CD4-positive, alpha-beta T cell (primary cell): ENCODE results near the gene PRKAG1. TPM values are rescaled to one million over a fixed set of nuclear protein-coding genes. Genes with fewer than 3 reads are reported as not detected.

Experiments
- ATAC-seq: fragments of 200-7000 bp; cut with Tn5 transposase; one replicate; pipeline ENCODE4 v1.10.0; 2022; ENCODE audit warnings: mild to moderate bottlenecking; ENCODE audit not compliant: poor library complexity
- CTCF ChIA-PET: fragments of 350-600 bp; sonication (Branson Sonifier 250); formaldehyde crosslinking; loops from one replicate; lab custom pipeline; 2021; ENCODE audit warnings: antibody characterized with exemption, inconsistent platforms; lab: Charles Lee
- POLR2A ChIA-PET: fragments of 350-600 bp; sonication (Branson Sonifier 250); formaldehyde crosslinking; loops from one replicate; lab custom pipeline; 2021; ENCODE audit warnings: antibody characterized with exemption, inconsistent platforms; lab: Charles Lee
- DNase-seq, 14 experiments: peaks; one replicate each; pipeline ENCODE4 v3.0.0-alpha.2; 2013 to 2020; ENCODE audit warnings: mixed read lengths in 2 of 14
- H3K27ac ChIP-seq, 2 donors: one replicate each; pipeline versions ENCODE4 v1.5.1 to v1.7.0; 2013; ENCODE audit warnings: low read length in 2 of 2, low read depth in 1 of 2, mild to moderate bottlenecking in 1 of 2
- H3K27me3 ChIP-seq, 2 experiments: 1 replicate in 1 of 2; 2 replicates in 1 of 2; pipeline versions ENCODE4 v1.6.1 to v1.7.0; 2013; ENCODE audit warnings: low read length in 2 of 2, control low read depth in 1 of 2, mild to moderate bottlenecking in 1 of 2, moderate library complexity in 1 of 2; ENCODE audit not compliant: insufficient read depth in 2 of 2, control insufficient read depth in 1 of 2
- H3K36me3 ChIP-seq: one replicate; pipeline ENCODE4 v1.6.1; 2013; ENCODE audit warnings: low read length, control low read depth; ENCODE audit not compliant: insufficient read depth
- H3K4me1 ChIP-seq: one replicate; pipeline ENCODE4 v1.6.1; 2013; ENCODE audit warnings: low read length, control low read depth; ENCODE audit not compliant: insufficient read depth
- H3K4me3 ChIP-seq: one replicate; pipeline ENCODE4 v1.5.1; 2013; ENCODE audit warnings: mild to moderate bottlenecking, low read length, moderate library complexity
- H3K9me3 ChIP-seq, 2 experiments: 1 replicate in 1 of 2; 2 replicates in 1 of 2; pipeline versions ENCODE4 v1.6.1 to v1.7.0; 2013; ENCODE audit warnings: low read length in 2 of 2, mild to moderate bottlenecking in 2 of 2, control low read depth in 1 of 2, moderate library complexity in 1 of 2; ENCODE audit not compliant: control insufficient read depth in 1 of 2, insufficient read depth in 1 of 2
- H3K27ac Mint-ChIP-seq: one replicate; pipeline ENCODE4 v1.8.0; 2020; ENCODE audit warnings: mixed read lengths
- H3K27me3 Mint-ChIP-seq: one replicate; pipeline ENCODE4 v1.8.0; 2021; ENCODE audit warnings: mixed read lengths
- H3K36me3 Mint-ChIP-seq: one replicate; pipeline ENCODE4 v1.8.0; 2021; ENCODE audit warnings: low read depth, mixed read lengths
- H3K4me1 Mint-ChIP-seq: one replicate; pipeline ENCODE4 v1.8.0; 2021; ENCODE audit warnings: low read depth, mixed read lengths
- H3K4me3 Mint-ChIP-seq: one replicate; pipeline ENCODE4 v1.8.0; 2020; ENCODE audit warnings: mild to moderate bottlenecking, mixed read lengths
- H3K9me3 Mint-ChIP-seq: one replicate; pipeline ENCODE4 v1.8.0; 2020; ENCODE audit warnings: mixed read lengths
- intact Hi-C, 2 experiments: fragments of 100-400 bp; cut with DNase I in 1 of 2; cut with micrococcal nuclease in 1 of 2; formaldehyde crosslinking; loops; one replicate each; pipeline versions ENCODE4 v1.15.1 to v1.9.0; 2023 to 2025; cut with DNase I, micrococcal nuclease
- total RNA-seq, 174 experiments: library from RNA in 2 of 174; stranded (reverse) in 2 of 174; gene quantifications; one replicate each; pipeline ENCODE4 v1.2.3 and lab custom pipeline; 2021 to 2026
- TF ChIP-seq, protein P1 (sequence below): fragments of 200-600 bp; IDR thresholded peaks from one replicate; pipeline ENCODE4 v1.8.0; 2022; ENCODE audit warnings: antibody characterized with exemption, mild to moderate bottlenecking

PRKAG1 gene
- total RNA-seq, 2 experiments from 2014 or later = 34.6 to 38.2 TPM

DNA sequence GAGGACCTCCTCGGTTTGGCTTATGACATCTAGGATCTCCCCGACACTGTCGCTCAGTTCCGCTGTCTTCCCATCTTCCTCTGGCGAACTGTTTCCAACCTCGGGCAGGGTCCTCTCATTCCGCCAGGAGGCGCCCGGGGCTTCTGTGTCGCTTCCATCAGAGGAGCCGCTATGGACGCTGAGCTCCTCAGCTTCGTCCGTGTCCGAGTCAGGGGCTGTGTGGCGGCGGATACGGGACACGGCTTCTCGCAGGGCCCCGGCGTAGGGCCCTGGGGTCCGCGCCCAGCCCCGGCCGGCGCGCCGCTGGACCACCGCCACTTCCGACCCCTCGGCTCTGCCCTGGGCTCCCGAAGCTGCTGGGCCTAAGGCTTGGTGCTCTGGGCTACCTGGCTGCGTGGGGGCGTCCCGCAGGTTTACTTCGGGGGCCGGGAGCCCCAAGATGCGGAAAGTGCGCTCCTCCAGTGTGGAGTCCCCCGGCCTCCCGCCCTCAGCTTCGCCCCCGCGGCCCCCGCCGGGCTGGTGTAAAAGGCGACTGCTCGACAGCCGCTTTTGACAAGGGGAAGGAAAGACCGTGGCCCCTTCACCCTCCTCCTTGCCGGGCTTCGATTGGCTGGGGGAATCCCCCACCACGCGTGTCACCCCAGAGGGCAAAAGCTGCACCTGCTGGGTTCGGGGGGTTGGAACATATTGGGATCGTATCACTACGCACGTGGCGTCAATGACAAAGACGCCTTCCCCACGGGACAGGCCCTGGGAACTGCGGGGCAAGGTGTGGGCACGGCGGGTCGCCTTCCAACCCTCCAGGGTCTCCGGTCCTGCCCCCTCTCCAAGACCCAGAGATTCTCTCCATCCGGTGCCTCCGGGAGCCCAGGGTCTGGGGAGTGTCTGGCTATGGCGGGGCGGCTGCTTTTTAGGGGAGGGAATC is 21.5 kb downstream of the PRKAG1 start:
- peaks cover 63 to 66% of the 10 kb centered on the region in 2 experiments for H3K27me3 ChIP-seq
- Mint-ChIP-seq H3K4me1 (peaks cover 50% of the 10 kb centered on the region), H3K27me3 (peaks cover 80% of the 10 kb centered on the region), H3K9me3 (no peaks in the 10 kb centered on the region), H3K4me3 (peak overlapping the region; percentile 74), H3K27ac (no peak overlapping the region), H3K36me3 (peaks cover 26% of the 10 kb centered on the region)
- intact Hi-C loops = loop anchor here (1.0 to 5.0 kb wide), 5 partner anchors 18 to 96 kb away; partner anchors contain the start of gene PRKAG1 (in 1 of the 2)
- TF ChIP-seq, protein P1, sequence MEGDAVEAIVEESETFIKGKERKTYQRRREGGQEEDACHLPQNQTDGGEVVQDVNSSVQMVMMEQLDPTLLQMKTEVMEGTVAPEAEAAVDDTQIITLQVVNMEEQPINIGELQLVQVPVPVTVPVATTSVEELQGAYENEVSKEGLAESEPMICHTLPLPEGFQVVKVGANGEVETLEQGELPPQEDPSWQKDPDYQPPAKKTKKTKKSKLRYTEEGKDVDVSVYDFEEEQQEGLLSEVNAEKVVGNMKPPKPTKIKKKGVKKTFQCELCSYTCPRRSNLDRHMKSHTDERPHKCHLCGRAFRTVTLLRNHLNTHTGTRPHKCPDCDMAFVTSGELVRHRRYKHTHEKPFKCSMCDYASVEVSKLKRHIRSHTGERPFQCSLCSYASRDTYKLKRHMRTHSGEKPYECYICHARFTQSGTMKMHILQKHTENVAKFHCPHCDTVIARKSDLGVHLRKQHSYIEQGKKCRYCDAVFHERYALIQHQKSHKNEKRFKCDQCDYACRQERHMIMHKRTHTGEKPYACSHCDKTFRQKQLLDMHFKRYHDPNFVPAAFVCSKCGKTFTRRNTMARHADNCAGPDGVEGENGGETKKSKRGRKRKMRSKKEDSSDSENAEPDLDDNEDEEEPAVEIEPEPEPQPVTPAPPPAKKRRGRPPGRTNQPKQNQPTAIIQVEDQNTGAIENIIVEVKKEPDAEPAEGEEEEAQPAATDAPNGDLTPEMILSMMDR = peak; percentile 54
- ATAC-seq (peak; percentile 60), DNase-seq (peak in 13 of 14 experiments; percentile 48 to 87 (median 61))
- H3K36me3 ChIP-seq = peaks cover 2% of the 10 kb centered on the region
- POLR2A ChIA-PET = interaction anchor here (0.6 to 4.9 kb wide), 11 partner anchors 9 to 238 kb away, joined by 3 to 29 read pairs (median 5); partner anchors contain the start of genes LMBR1L, PRKAG1, RHEBL1 and RND1
- H3K4me1 ChIP-seq = peaks cover 49% of the 10 kb centered on the region
- peaks cover 0 to 13% of the 10 kb centered on the region in 2 experiments for H3K9me3 ChIP-seq
- CTCF ChIA-PET = interaction anchor here (0.5 to 4.0 kb wide), 23 partner anchors 9 to 244 kb away, joined by 3 to 39 read pairs (median 4); partner anchors contain the start of genes FKBP11, PRKAG1, RHEBL1 and WNT1
- H3K4me3 ChIP-seq = peak overlapping the region; percentile 50
- no peak overlapping the region for H3K27ac ChIP-seq

DNA sequence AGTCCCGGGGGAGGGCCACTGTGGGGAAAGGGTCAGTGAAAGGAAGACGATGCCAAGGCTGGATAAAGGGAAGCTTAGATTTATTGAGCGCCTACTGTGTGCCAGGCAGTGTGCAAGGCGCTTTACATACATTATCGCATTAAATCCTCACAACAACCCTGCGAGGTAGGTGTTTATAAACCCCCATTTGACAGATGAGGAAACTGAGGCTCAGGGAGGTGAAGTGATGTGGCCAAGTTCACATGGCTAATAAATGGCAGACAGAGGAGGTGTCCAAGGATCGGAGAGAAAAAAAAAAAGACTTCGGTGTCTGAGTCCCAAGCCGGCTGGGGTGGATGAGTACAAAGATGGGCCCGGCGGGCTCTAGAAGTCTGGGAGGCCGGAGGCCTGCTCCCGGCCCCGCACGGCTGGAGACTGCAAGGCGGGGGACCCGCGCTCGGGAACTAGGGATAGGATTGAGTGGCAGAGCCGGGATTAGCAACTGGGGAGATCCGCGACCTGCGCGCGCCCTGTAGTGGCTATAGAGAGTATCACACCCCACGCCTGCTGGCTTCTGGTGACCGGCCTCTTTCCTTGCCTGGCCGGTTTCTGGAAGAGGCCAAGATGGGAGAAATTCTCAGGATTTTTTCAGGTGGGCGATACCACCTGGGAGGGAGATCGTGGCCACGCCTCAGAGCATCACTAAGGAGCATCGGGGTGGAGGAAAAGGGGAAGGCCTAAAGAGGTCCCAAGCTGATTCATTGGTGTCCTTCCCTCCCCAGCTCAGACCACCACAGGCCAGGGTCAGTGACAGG is 23.3 kb downstream of the PRKAG1 start:
- Mint-ChIP-seq H3K27me3 (peaks cover 73% of the 10 kb centered on the region), H3K36me3 (peaks cover 11% of the 10 kb centered on the region), H3K4me1 (peaks cover 44% of the 10 kb centered on the region), H3K4me3 (peak overlapping the region; percentile 61), H3K9me3 (no peaks in the 10 kb centered on the region), H3K27ac (no peak overlapping the region)
- peak; percentile 28 for ATAC-seq
- Histone ChIP-seq H3K27me3 (peaks cover 53 to 56% of the 10 kb centered on the region in 2 experiments), H3K4me1 (peaks cover 46% of the 10 kb centered on the region), H3K4me3 (no peak overlapping the region), H3K27ac (no peak overlapping the region), H3K9me3 (peaks cover 0 to 13% of the 10 kb centered on the region in 2 experiments), H3K36me3 (no peaks in the 10 kb centered on the region)
- TF ChIP-seq, protein P1 = peak; percentile 83
- DNase-seq = peak in 7 of 14 experiments; percentile 40 to 73 (median 56)
- CTCF ChIA-PET = interaction anchor here (1.0 to 3.4 kb wide), 7 partner anchors 11 to 49 kb away, joined by 3 to 39 read pairs (median 4); partner anchors contain the start of gene WNT1
- intact Hi-C loops = loop anchor here in 1 of 2 experiments (5.0 kb wide), 1 partner anchor 93 kb away; a partner anchor contains a TSS
- POLR2A ChIA-PET = no interaction called here
